HFF-Myc (cell line): Measurements from ENCODE around the gene GET3.

ENCODE experiments used
- DNase-seq: peaks from one replicate; pipeline ENCODE4 v3.0.0-alpha.2; 2011; ENCODE audit warnings: low read depth; ENCODE audit errors: extremely low read depth
- H3K4me3 ChIP-seq: replicated peaks from 2 replicates; pipeline ENCODE4 v1.5.1; 2011; ENCODE audit warnings: low read depth, mild to moderate bottlenecking, control low read depth, low read length
- TF ChIP-seq, protein P1 (sequence below): IDR thresholded peaks from 2 replicates; pipeline ENCODE4 v1.5.1; 2012; ENCODE audit warnings: mild to moderate bottlenecking, low read depth, low read length, control low read depth; ENCODE audit errors: missing control alignments

GET3 gene

GRCh38 chr19:12737835-12738351, 596 bp downstream of the GET3 start:
- TF ChIP-seq, protein P1, sequence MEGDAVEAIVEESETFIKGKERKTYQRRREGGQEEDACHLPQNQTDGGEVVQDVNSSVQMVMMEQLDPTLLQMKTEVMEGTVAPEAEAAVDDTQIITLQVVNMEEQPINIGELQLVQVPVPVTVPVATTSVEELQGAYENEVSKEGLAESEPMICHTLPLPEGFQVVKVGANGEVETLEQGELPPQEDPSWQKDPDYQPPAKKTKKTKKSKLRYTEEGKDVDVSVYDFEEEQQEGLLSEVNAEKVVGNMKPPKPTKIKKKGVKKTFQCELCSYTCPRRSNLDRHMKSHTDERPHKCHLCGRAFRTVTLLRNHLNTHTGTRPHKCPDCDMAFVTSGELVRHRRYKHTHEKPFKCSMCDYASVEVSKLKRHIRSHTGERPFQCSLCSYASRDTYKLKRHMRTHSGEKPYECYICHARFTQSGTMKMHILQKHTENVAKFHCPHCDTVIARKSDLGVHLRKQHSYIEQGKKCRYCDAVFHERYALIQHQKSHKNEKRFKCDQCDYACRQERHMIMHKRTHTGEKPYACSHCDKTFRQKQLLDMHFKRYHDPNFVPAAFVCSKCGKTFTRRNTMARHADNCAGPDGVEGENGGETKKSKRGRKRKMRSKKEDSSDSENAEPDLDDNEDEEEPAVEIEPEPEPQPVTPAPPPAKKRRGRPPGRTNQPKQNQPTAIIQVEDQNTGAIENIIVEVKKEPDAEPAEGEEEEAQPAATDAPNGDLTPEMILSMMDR: no peak
- peak overlapping the region; percentile 100 for H3K4me3 ChIP-seq
- DNase-seq: no peak

GRCh38 chr19:12745166-12745897, 8.0 kb downstream of the GET3 start:
- H3K4me3 ChIP-seq: no peak overlapping the region
- TF ChIP-seq, protein P1: no peak
- no peak for DNase-seq

DNA sequence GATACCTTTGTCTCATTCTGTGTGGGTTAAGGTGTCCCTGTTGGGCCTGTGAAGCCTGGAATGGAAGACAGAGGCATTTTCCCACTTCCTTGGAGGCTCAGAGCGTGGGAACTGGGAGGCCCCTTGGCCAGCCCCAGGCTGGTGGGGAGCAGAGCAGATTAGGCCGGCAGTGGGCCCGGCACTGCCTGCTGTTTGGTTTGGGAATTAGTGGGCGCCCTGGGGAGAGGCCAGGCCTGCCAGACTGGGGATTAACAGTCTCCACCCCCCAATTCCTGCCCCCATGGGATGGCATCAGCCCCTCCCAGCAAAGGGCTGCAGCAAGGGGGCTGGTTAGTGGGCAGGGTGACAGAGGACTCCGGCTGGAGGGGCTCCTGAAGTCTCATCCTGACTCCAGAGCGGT, 11.2 kb downstream of the GET3 start:
- DNase-seq: no peak

DNA sequence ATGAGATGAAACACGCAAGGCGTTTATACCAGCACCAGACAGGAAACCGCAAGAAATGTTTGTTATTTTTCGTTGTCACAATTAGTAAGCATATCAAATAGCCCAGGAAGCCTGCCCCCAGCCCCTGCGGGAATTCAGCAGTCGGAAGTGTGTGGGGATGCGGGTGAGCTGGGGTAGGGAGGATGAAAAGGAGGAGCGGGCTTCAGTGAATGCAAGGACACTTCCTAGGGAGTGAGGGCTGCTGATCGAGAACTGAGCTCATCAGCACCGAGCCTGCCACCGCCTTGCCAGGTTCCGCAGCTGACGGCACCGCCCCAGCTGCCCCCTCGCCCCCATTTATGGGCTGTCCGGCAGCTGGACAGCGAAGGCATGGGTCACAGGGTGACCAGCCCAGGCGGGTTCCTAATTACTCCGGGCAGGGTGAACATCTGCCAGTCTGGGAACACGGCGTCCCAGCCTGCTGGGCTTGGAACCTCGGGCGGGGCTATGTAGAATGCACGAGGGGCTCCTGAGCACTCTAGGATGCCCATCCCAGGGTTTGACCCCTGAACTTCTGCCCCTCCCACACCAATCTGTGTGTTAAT, 12.7 kb downstream of the GET3 start:
- TF ChIP-seq, protein P1: no peak
- no peak overlapping the region for H3K4me3 ChIP-seq
- no peak for DNase-seq

More for the DNA sequence above, 11.2 kb downstream of the GET3 start:
- TF ChIP-seq, protein P1: no peak
- H3K4me3 ChIP-seq: no peak overlapping the region

- TF ChIP-seq, protein P1: no peak
These were observed 13.6 kb downstream of the GET3 start for GRCh38 chr19:12750851-12751250.

GRCh38 chr19:12751635-12752034, 14.3 kb downstream of the GET3 start, which contains the start of gene BEST2:
BEST2 (plus strand) TSS chr19:12751791; CDS start chr19:12752593, 802 bp downstream.
- DNase-seq: no peak
- no peak within 1 kb of the TSS for H3K4me3 ChIP-seq
- TF ChIP-seq, protein P1: no peak

More at GRCh38 chr19:12750851-12751250, 13.6 kb downstream of the GET3 start:
- H3K4me3 ChIP-seq: no peak overlapping the region
- no peak for DNase-seq
